Neural cell (in vitro differentiated cells): ENCODE results near the gene MYO3B. TPM values are rescaled to one million over a fixed set of nuclear protein-coding genes. Genes with fewer than 3 reads are reported as not detected.

Experiments used
- H2AFZ ChIP-seq: fragments of 200-600, 300-800 bp; sonication (generic), shearing (Covaris generic); 2 replicates; pipeline ENCODE4 v1.6.0; 2014; ENCODE audit warnings: low read depth, mild to moderate bottlenecking, antibody characterized with exemption, low read length, moderate library complexity
- H3F3A ChIP-seq: fragments of 200-600 bp; shearing (Covaris generic); 2 replicates; pipeline ENCODE4 v1.6.1; 2016; ENCODE audit warnings: mild to moderate bottlenecking, moderate library complexity, mixed read lengths, antibody characterized with exemption, low read length; ENCODE audit not compliant: insufficient read depth, poor library complexity, severe bottlenecking
- H3K27ac ChIP-seq: fragments of 200-600, 300-800 bp; sonication (generic), shearing (Covaris generic); 2 replicates; pipeline ENCODE4 v1.5.1; 2014; ENCODE audit warnings: mild to moderate bottlenecking, low read length, moderate library complexity
- H3K27me3 ChIP-seq: fragments of 300-800, 200-600 bp; sonication (generic), shearing (Covaris generic); 2 replicates; pipeline ENCODE4 v1.6.0; 2014; ENCODE audit warnings: mild to moderate bottlenecking, low read depth, low read length, moderate library complexity; ENCODE audit not compliant: insufficient read depth
- H3K36me3 ChIP-seq: fragments of 300-800, 200-600 bp; sonication (generic), shearing (Covaris generic); 2 replicates; pipeline ENCODE4 v1.5.1; 2014; ENCODE audit warnings: mild to moderate bottlenecking, antibody characterized with exemption, low read length, moderate library complexity; ENCODE audit not compliant: insufficient read depth
- H3K4me2 ChIP-seq: fragments of 300-800, 200-600 bp; sonication (generic), shearing (Covaris generic); 2 replicates; pipeline ENCODE4 v1.6.0; 2014; ENCODE audit warnings: mild to moderate bottlenecking, low read length
- H3K4me3 ChIP-seq: fragments of 300-800, 200-600 bp; sonication (generic), shearing (Covaris generic); 2 replicates; pipeline ENCODE4 v1.5.1; 2014; ENCODE audit warnings: mild to moderate bottlenecking, low read length, moderate library complexity
- H3K79me2 ChIP-seq: fragments of 200-600 bp; shearing (Covaris generic); replicated peaks from 2 replicates; pipeline ENCODE4 v1.6.0; 2014; ENCODE audit warnings: mild to moderate bottlenecking, low read length, moderate library complexity; ENCODE audit not compliant: insufficient read depth
- H3K9ac ChIP-seq: fragments of 300-800, 200-600 bp; sonication (generic), shearing (Covaris generic); 2 replicates; pipeline ENCODE4 v1.6.1; 2016; ENCODE audit warnings: mild to moderate bottlenecking, low read length, mixed read lengths
- H3K9me2 ChIP-seq: fragments of 200-600 bp; shearing (Covaris generic); 2 replicates; pipeline ENCODE4 v1.6.1; 2016; ENCODE audit warnings: mild to moderate bottlenecking, low read length, mixed read lengths; ENCODE audit not compliant: insufficient read depth
- H3K9me3 ChIP-seq: fragments of 200-600, 300-800 bp; sonication (generic), shearing (Covaris generic); 2 replicates; pipeline ENCODE4 v1.6.1; 2016; ENCODE audit warnings: mild to moderate bottlenecking, mixed run types, low read length, moderate library complexity, mixed read lengths
- H4K20me1 ChIP-seq: fragments of 200-600 bp; shearing (Covaris generic); 2 replicates; pipeline ENCODE4 v1.6.1; 2016; ENCODE audit warnings: mild to moderate bottlenecking, mixed run types; ENCODE audit not compliant: insufficient read depth
- EP300 ChIP-seq: fragments of 450-650 bp; conservative IDR thresholded peaks from 2 replicates; pipeline ENCODE4 v1.6.1; 2014; ENCODE audit warnings: antibody characterized with exemption, mild to moderate bottlenecking, moderate library complexity; ENCODE audit not compliant: poor library complexity, severe bottlenecking
- EZH2 ChIP-seq: fragments of 200-600, 300-800 bp; shearing (Covaris generic), sonication (generic); IDR thresholded peaks from 2 replicates; pipeline ENCODE4 v1.6.1; 2014; ENCODE audit warnings: antibody characterized with exemption, low read length, borderline replicate concordance, mild to moderate bottlenecking; ENCODE audit not compliant: insufficient read depth, poor library complexity, severe bottlenecking
- MXI1 ChIP-seq: fragments of 450-650 bp; conservative IDR thresholded peaks from 2 replicates; pipeline ENCODE4 v1.6.1; 2014; ENCODE audit warnings: antibody characterized with exemption, mild to moderate bottlenecking; ENCODE audit not compliant: poor library complexity, severe bottlenecking
- POLR2AphosphoS5 ChIP-seq: IDR thresholded peaks from 2 replicates; pipeline ENCODE4 v1.6.1; 2012
- RAD21 ChIP-seq: fragments of 450-650 bp; conservative IDR thresholded peaks from 2 replicates; pipeline ENCODE4 v1.6.1; 2014; ENCODE audit warnings: antibody characterized with exemption, mild to moderate bottlenecking, moderate library complexity
- SMC3 ChIP-seq: fragments of 450-650 bp; conservative IDR thresholded peaks from 2 replicates; pipeline ENCODE4 v1.6.1; 2014; ENCODE audit warnings: antibody characterized with exemption, mild to moderate bottlenecking, moderate library complexity; ENCODE audit not compliant: poor library complexity
- TAF1 ChIP-seq: IDR thresholded peaks from 2 replicates; pipeline ENCODE4 v1.6.1; 2012; ENCODE audit warnings: low read depth
- polyA plus RNA-seq: library from polyadenylated mRNA; depleted of rRNA; stranded (reverse); fragments of >200 nt; gene quantifications from 2 replicates; pipeline ENCODE4 v1.2.3, GENCODE V29; 2014
- TF ChIP-seq, protein P1 (sequence below): fragments of 450-650 bp; IDR thresholded peaks from 2 replicates; pipeline ENCODE4 v1.5.1; 2014; ENCODE audit warnings: antibody characterized with exemption, mild to moderate bottlenecking, moderate library complexity; ENCODE audit not compliant: poor library complexity, severe bottlenecking
- TF ChIP-seq, protein P2 (sequence below): IDR thresholded peaks from 2 replicates; pipeline ENCODE4 v1.6.1; 2012; ENCODE audit warnings: borderline replicate concordance

MYO3B gene
- polyA plus RNA-seq, 1 donor from 2014 or later, result 0.11 TPM

DNA sequence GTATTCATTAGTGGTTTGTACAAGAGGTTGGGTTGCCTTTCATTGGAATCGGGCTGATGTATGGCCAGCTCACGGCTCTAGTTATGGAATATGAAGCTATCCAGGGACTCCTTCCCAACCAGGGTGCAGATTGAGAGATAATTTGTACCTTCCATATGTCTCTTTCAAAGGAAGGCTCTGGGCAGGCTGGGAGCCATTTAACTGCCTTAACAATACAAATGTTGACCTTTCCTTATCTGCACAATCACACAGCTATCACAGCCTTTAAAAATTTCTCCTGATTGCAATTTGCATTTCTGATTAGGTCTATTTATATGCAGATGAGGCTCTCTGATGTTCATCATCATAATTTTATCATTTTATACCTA is 58.7 kb downstream of the MYO3B start:
- TF ChIP-seq RAD21 (no peak), TAF1 (no peak), MXI1 (no peak), EZH2 (no peak)
- TF ChIP-seq, protein P1, sequence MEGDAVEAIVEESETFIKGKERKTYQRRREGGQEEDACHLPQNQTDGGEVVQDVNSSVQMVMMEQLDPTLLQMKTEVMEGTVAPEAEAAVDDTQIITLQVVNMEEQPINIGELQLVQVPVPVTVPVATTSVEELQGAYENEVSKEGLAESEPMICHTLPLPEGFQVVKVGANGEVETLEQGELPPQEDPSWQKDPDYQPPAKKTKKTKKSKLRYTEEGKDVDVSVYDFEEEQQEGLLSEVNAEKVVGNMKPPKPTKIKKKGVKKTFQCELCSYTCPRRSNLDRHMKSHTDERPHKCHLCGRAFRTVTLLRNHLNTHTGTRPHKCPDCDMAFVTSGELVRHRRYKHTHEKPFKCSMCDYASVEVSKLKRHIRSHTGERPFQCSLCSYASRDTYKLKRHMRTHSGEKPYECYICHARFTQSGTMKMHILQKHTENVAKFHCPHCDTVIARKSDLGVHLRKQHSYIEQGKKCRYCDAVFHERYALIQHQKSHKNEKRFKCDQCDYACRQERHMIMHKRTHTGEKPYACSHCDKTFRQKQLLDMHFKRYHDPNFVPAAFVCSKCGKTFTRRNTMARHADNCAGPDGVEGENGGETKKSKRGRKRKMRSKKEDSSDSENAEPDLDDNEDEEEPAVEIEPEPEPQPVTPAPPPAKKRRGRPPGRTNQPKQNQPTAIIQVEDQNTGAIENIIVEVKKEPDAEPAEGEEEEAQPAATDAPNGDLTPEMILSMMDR, result no peak
- TF ChIP-seq, protein P2, sequence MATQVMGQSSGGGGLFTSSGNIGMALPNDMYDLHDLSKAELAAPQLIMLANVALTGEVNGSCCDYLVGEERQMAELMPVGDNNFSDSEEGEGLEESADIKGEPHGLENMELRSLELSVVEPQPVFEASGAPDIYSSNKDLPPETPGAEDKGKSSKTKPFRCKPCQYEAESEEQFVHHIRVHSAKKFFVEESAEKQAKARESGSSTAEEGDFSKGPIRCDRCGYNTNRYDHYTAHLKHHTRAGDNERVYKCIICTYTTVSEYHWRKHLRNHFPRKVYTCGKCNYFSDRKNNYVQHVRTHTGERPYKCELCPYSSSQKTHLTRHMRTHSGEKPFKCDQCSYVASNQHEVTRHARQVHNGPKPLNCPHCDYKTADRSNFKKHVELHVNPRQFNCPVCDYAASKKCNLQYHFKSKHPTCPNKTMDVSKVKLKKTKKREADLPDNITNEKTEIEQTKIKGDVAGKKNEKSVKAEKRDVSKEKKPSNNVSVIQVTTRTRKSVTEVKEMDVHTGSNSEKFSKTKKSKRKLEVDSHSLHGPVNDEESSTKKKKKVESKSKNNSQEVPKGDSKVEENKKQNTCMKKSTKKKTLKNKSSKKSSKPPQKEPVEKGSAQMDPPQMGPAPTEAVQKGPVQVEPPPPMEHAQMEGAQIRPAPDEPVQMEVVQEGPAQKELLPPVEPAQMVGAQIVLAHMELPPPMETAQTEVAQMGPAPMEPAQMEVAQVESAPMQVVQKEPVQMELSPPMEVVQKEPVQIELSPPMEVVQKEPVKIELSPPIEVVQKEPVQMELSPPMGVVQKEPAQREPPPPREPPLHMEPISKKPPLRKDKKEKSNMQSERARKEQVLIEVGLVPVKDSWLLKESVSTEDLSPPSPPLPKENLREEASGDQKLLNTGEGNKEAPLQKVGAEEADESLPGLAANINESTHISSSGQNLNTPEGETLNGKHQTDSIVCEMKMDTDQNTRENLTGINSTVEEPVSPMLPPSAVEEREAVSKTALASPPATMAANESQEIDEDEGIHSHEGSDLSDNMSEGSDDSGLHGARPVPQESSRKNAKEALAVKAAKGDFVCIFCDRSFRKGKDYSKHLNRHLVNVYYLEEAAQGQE, result peak; percentile 16
- no peak overlapping the region for H2AFZ ChIP-seq
- H3K4me3 ChIP-seq, result no peak overlapping the region

DNA sequence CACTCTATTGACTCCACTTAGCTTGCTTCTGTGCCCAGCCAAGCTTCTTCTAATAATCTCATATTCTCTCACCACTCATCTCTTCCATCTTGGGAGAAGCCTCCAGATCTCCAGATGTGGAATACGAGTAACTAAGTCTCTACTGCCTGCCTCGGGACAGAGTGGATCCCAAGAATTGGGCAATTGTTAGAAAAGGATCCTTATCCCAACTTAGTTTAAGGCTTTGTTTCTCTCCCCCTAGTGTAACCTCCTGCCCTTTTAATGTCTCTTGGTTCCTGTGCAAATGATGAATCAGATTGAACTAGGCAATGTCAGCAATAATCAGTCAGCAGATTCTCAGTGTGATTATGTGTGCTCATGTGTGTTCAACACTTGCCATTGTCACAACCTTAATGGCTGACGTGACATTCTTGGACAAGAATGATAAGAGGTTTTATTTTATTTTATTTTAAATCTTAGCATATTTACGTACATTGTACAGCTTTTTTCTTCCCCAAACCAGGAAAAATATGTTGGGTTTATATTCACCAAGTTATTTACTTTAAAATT is 59.7 kb downstream of the MYO3B start:
- Histone ChIP-seq H3K27me3 (no peaks in the 10 kb centered on the region), H3F3A (no peaks in the 10 kb centered on the region), H3K9ac (no peak overlapping the region), H3K79me2 (no peaks in the 10 kb centered on the region), H2AFZ (no peak overlapping the region), H3K4me2 (no peak overlapping the region), H4K20me1 (no peaks in the 10 kb centered on the region), H3K27ac (peak overlapping the region; percentile 67), H3K9me2 (no peaks in the 10 kb centered on the region), H3K9me3 (no peaks in the 10 kb centered on the region), H3K36me3 (no peaks in the 10 kb centered on the region), H3K4me3 (no peak overlapping the region)
- TF ChIP-seq EZH2 (no peak), TAF1 (no peak), POLR2AphosphoS5 (no peak), SMC3 (no peak), EP300 (no peak), MXI1 (no peak), RAD21 (no peak)
- TF ChIP-seq, protein P1, result no peak
- TF ChIP-seq, protein P2, result no peak

More for the DNA sequence above, 58.7 kb downstream of the MYO3B start:
- H3K36me3 ChIP-seq, result no peaks in the 10 kb centered on the region
- H3K9me3 ChIP-seq, result no peaks in the 10 kb centered on the region
- H3K9ac ChIP-seq, result peak overlapping the region; percentile 37
- H3F3A ChIP-seq, result no peaks in the 10 kb centered on the region
- H3K9me2 ChIP-seq, result no peaks in the 10 kb centered on the region
- no peak overlapping the region for H3K4me2 ChIP-seq
- no peaks in the 10 kb centered on the region for H3K27me3 ChIP-seq
- no peaks in the 10 kb centered on the region for H3K79me2 ChIP-seq
- no peaks in the 10 kb centered on the region for H4K20me1 ChIP-seq
- H3K27ac ChIP-seq, result peak overlapping the region; percentile 62
